Measurements from ENCODE around the gene HLX.
A peak's percentile ranks its signal among the peaks of the same experiment; 100 is the strongest.

Gene HLX

DNA sequence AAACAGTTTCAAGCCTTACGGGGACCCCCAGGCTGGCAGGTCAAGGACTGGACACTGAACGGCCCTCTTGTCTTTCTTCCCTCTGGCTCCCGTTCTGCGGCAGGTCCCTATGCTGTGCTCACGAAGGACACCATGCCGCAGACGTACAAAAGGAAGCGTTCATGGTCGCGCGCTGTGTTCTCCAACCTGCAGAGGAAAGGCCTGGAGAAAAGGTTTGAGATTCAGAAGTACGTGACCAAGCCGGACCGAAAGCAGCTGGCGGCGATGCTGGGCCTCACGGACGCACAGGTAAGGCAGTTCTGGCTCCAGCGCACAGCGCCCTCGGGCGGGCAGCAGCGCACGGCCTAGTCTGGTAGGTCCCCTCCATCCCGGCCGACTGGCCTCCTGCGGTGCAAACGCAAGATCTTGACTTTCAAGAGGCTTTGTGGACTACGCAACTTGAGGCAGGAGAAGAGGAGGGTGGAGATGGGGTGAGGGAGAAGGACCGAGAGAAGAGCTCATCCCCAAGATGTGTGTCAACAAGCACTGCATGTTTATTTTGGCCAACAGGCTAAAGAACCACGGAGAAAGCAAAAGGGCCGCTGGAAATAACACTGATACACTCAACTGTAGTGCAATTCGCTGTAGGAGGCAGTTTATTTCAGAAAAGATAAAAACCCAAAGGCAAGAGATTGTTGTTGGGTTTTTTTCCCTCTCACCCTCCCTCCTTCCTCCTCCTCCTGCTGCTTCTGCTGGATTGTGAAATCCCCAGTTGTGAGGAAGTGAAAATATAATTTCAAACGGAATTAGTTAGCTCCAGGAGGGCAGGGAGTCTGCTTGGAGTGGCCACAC is 3.0 kb downstream of the HLX start:
- DNase-seq, result peak; percentile 49

DNA sequence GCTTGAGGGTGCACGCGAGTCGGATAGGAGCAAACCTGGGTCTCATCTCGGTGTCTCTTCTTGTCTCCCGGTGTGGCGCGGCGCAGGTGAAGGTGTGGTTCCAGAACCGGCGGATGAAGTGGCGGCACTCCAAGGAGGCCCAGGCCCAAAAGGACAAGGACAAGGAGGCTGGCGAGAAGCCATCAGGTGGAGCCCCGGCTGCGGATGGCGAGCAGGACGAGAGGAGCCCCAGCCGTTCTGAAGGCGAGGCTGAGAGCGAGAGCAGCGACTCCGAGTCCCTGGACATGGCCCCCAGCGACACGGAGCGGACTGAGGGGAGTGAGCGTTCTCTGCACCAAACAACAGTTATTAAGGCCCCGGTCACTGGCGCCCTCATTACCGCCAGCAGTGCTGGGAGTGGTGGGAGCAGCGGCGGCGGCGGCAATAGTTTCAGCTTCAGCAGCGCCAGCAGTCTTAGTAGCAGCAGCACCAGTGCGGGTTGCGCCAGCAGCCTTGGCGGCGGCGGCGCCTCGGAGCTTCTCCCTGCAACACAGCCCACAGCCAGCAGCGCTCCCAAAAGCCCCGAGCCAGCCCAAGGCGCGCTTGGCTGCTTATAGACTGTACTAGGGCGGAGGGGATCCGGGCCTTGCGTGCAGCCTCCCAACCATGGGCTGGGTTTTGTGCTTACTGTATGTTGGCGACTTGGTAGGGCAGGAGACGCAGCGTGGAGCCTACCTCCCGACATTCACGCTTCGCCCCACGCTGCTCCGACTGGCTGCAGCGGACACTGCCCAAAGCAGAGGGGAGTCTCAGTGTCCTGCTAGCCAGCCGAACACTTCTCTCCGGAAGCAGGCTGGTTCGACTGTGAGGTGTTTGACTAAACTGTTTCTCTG is 5.1 kb downstream of the HLX start:
- no peak for DNase-seq

GRCh38 chr1:220884981-220885918 is 6.0 kb downstream of the HLX start:
- DNase-seq, result no peak

DNA sequence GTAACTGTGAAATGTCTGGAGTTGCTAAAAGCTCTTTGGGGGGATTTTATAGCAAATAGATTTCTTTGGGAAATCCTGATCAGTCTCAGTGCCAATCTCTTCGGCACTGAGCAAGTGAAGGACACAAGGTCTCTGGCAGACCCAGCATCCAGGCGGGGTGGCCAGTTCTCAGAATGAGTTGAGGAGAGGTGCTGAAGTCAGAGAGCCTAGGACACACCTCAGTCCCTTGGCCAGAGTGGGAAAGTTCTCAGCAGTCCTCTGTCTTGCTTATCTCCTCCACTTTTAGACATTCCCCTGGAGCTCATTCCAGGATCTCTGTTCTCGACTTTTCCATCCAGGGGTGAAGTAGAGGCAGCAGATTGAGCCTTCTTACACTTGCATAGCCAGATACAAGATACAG is 6.7 kb downstream of the HLX start:
- no peak for DNase-seq

- no peak for DNase-seq
These were observed 7.4 kb downstream of the HLX start for GRCh38 chr1:220886470-220887201.

GRCh38 chr1:220887202-220887519 is 7.9 kb downstream of the HLX start:
- DNase-seq, result no peak

DNA sequence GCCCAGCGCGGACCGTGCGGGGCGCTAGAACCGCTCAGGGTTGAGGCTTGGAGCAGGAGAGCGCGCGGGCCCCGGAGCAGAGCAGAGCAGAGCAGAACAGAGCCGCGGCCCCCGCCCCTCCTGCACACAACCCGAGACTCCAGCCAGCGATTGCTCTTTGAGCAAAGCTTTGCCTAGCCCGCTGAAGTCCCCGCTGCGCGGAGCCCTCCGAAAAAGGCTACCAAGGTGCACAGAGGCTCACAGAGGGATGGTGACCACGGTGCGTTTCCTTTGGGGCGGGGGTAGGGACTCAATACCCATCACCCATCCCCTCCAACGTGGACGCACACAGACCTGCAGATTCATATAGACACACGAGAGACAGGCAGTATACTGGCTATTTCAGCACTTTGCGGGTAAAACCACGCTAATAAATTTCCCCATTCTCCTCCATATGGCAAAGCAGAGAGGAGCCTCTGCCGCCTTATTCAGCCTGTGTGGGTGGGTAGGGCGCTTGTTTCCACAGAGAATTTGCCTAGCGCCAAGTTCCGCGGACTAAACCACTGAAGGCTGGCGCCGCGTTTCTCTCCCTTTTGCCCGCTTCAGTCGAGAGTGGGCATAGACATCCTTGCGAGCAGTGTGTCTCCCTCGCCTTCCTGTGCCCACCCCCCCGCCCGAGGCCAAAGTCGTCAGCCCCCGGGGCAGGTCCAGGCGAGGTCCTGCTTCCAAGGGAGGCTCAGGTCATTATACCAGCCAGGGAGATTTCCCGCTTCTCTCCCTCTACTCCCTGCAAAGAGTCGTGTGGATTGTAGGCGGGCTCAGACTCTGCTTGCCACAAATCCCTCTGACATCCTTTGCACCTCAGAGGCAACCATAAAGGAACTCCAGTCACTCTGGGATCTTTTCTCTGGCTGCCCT is 8.5 kb downstream of the HLX start:
- DNase-seq, result peak; percentile 24

DNA sequence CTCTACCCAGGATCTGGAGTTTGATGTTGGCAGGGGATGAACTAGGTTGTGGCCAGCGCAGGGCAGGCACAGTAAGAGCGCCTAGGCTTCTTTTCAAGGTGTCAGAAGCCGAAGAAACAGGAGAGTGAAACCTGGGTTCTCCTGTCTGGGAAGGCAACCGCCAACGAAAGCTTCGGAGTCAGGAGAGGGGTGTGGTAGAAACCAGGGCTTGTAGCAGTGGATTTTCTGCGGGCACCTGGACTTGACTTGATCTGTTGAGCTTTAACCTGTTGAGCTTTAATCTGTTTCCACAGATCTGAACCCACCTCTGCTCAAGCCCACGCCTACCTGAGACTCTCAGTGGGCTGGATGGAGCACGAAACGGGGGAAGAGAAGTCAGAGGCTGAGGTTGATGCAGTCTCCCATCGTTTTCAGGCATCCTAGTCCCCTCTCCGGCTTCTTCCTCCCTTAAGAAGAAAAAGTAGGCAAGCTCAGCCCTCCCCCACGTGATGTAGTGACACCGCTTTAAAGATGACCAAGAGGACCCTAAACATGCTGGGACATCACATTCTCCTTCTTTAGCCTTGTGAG is 9.3 kb downstream of the HLX start:
- no peak for DNase-seq

- DNase-seq, result no peak
These were observed 10.1 kb downstream of the HLX start for GRCh38 chr1:220889333-220889732.

DNA sequence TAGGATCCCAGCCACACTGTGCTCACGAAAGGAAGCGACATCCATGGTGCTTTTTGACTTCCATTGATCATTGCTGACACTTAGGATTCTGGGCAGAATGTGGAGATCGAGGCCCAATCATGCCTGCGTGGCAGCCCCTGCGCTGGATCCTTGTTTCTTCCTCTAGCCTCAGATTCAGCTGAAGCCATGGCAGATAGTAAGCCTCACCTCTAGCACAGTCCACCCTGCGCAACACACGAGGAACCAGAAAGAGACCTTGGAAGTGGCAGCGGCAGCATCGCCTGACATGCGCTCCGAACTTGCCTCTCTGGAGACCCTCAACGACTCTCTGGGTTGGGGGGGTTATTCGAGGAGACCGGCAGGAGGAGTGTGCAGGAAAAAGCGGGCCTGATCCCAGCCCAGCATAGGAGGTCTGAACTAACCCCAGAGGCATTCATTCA is 10.6 kb downstream of the HLX start:
- DNase-seq, result no peak

DNA sequence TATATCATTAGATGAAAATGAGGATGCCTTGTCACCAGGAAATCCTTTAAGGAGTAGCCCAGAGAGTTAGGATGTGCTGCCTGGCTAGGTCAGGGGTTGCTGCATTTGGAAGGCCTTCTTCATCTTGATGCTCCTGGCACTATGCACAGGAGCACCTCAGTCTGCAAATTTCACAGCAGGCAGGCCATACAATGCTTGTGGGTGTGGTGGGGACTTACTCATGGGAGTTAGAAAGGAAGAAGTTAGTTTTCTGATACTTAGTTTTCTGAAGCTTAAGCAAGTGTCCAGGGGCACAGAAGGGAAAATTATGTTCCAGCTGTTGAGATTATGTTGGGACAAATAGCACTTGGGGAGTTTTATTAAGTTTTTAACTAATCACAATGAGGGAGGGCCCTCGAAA is 11.4 kb downstream of the HLX start:
- no peak for DNase-seq

DNA sequence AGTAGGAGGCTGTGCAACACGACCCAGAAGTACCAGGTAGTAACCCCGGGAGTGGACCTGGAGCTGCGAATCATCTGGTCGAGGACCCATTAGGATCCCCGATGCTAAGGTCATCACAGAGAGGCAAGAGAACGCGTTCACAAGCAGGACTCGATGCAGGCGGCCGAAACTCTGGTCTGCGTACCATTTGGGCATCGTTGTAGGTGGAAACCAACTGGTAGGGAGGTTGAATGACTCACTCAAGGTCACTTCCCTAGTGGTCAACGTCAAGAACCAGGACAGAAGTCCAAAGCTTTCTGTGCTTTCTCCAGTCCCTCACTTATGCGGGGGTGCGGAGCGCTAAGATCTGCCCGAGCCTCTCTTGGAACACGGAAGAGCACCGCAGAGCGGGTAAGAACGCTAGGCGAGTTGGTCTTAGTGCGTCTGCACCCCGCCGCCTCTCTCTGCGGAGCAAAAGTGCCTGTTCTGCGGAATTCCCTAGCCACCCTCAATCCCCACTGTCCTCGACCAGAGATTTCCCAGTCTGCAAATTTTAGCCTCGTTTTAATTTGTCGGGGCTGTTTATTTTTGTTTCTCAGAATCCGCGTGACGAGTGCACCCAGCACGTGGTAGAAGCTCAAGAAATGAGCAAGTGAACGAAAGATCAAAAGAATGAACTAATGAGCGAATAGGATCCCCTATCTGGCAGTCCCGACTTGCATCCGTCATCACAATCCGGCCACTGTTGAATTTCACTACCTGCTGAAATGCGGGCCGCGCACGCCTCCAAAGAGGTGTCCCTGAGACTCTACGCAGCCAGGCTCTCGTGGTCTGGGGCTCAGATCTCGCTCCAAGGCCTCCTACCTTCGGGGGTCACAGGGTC is 12.2 kb downstream of the HLX start:
- no peak for DNase-seq

GRCh38 chr1:220892086-220892376 is 12.8 kb downstream of the HLX start:
- DNase-seq, result no peak

GRCh38 chr1:220892997-220893700 is 13.9 kb downstream of the HLX start:
- no peak for DNase-seq

GRCh38 chr1:220893701-220894024 is 14.4 kb downstream of the HLX start:
- no peak for DNase-seq

- DNase-seq, result no peak
These were observed 15.0 kb downstream of the HLX start for GRCh38 chr1:220894025-220894923.

DNA sequence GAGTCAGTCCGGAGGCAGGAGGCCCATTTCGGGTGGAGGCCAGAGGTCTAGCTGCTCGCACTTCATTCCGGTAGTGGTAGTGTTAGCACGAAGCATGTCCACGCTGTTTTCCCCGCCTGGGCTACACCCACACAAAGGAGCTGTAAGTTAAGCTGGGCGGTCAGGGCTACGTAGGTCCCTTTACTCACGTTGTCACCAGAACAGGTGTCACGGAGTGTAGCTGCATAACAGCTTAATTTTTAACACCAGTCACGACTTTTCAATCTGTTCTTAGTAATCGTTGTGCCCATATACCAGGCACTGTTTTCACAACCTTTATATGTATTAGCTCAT is 15.6 kb downstream of the HLX start:
- DNase-seq, result no peak

- no peak for DNase-seq
These were observed 16.2 kb downstream of the HLX start for GRCh38 chr1:220895412-220895946.
